ENCODE measurements around the gene RPS6KA4.

The RPS6KA4 gene

GRCh38 chr11:64367931-64368672, 9.1 kb downstream of the RPS6KA4 start:
- no peak for DNase-seq (ENCODE audit: low read depth)

GRCh38 chr11:64368673-64369074, 9.7 kb downstream of the RPS6KA4 start:
- DNase-seq (ENCODE audit: low read depth) = no peak

- no peak for DNase-seq (ENCODE audit: low read depth)
Observed at GRCh38 chr11:64369440-64370421, 10.8 kb downstream of the RPS6KA4 start.

GRCh38 chr11:64371201-64371600, 12.2 kb downstream of the RPS6KA4 start:
- no peak for DNase-seq (ENCODE audit: low read depth)

- DNase-seq (ENCODE audit: low read depth) = no peak
Observed at GRCh38 chr11:64372021-64372420, 13.1 kb downstream of the RPS6KA4 start.

GRCh38 chr11:64372802-64373597, 14.0 kb downstream of the RPS6KA4 start:
- DNase-seq (ENCODE audit: low read depth) = no peak

GRCh38 chr11:64373598-64373974, 14.6 kb downstream of the RPS6KA4 start:
- DNase-seq (ENCODE audit: low read depth) = no peak

- DNase-seq (ENCODE audit: low read depth) = no peak
Observed at GRCh38 chr11:64376071-64376470, 17.1 kb downstream of the RPS6KA4 start.

GRCh38 chr11:64378335-64378880, 19.4 kb downstream of the RPS6KA4 start:
- DNase-seq (ENCODE audit: low read depth) = no peak

- no peak for DNase-seq (ENCODE audit: low read depth)
Observed at GRCh38 chr11:64379160-64379559, 20.2 kb downstream of the RPS6KA4 start.

GRCh38 chr11:64379817-64380709, 21.1 kb downstream of the RPS6KA4 start:
- no peak for DNase-seq (ENCODE audit: low read depth)

- no peak for DNase-seq (ENCODE audit: low read depth)
Observed at GRCh38 chr11:64381350-64381749, 22.4 kb downstream of the RPS6KA4 start.

GRCh38 chr11:64382047-64382446, 23.1 kb downstream of the RPS6KA4 start:
- DNase-seq (ENCODE audit: low read depth) = no peak

- no peak for DNase-seq (ENCODE audit: low read depth)
Observed at GRCh38 chr11:64382586-64382985, 23.6 kb downstream of the RPS6KA4 start.

- no peak for DNase-seq (ENCODE audit: low read depth)
Observed at GRCh38 chr11:64383580-64383979, 24.6 kb downstream of the RPS6KA4 start.

- DNase-seq (ENCODE audit: low read depth) = no peak
Observed at GRCh38 chr11:64384028-64384737, 25.2 kb downstream of the RPS6KA4 start.

GRCh38 chr11:64384981-64385944, 26.3 kb downstream of the RPS6KA4 start:
- no peak for DNase-seq (ENCODE audit: low read depth)

GRCh38 chr11:64385945-64386704, 27.2 kb downstream of the RPS6KA4 start:
- DNase-seq (ENCODE audit: low read depth) = no peak

All from fibroblast of the conjunctiva (primary cell).